ENCODE data around the gene TRIM37. TPM values are rescaled to one million over a fixed set of nuclear protein-coding genes. Genes with fewer than 3 reads are reported as not detected.

Gene TRIM37
- polyA plus RNA-seq, 1 donor (not counting 4 experiments of a cell fraction or from before 2014, with no cell fraction given), result 26.4 TPM

DNA sequence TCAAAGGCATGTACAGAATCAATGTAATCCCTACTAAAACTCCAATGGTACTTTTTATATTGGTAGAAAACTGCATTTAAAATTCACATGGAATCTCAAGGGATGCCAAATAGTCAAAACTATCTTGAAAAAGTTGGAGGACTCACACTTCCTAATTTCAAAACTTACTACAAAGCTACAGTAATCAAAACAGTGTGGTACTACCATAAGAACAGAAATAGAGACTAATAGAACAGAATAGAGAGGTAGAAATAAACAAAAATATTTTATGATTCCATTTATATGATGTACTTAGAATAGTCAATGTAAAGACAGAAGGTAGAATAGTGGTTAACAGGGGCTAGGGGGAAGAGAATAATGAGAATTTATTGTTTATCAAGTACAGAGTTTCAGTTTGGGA is 8.8 kb downstream of the TRIM37 start:
- no peaks in the 10 kb centered on the region for H3K36me3 ChIP-seq (ENCODE audit: control insufficient read depth in 2 of 2, extremely low read depth in 1 of 2, insufficient read depth in 2 of 2, low read length in 2 of 2)
- H3K4me1 ChIP-seq (ENCODE audit: control insufficient read depth, extremely low read depth, insufficient read depth, low read length), result peaks cover 17% of the 10 kb centered on the region
- no peak for DNase-seq (ENCODE audit: low read depth, low spot score)
- no peak for FAIRE-seq
- no peaks in the 10 kb centered on the region for H3K9me3 ChIP-seq (ENCODE audit: control insufficient read depth, low read depth, low read length)
- H3K27ac ChIP-seq (ENCODE audit: control insufficient read depth, insufficient read depth, low read length), result no peak overlapping the region
- no peak for TF ChIP-seq EZH2 (IDR thresholded peaks at IDR 0.05; ENCODE audit: low read length)
- TF ChIP-seq, protein P1, sequence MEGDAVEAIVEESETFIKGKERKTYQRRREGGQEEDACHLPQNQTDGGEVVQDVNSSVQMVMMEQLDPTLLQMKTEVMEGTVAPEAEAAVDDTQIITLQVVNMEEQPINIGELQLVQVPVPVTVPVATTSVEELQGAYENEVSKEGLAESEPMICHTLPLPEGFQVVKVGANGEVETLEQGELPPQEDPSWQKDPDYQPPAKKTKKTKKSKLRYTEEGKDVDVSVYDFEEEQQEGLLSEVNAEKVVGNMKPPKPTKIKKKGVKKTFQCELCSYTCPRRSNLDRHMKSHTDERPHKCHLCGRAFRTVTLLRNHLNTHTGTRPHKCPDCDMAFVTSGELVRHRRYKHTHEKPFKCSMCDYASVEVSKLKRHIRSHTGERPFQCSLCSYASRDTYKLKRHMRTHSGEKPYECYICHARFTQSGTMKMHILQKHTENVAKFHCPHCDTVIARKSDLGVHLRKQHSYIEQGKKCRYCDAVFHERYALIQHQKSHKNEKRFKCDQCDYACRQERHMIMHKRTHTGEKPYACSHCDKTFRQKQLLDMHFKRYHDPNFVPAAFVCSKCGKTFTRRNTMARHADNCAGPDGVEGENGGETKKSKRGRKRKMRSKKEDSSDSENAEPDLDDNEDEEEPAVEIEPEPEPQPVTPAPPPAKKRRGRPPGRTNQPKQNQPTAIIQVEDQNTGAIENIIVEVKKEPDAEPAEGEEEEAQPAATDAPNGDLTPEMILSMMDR (optimal IDR thresholded peaks at IDR 0.05 in 1 of 3, IDR thresholded peaks at IDR 0.05 in 1 of 3, conservative IDR thresholded peaks at IDR 0.05 in 1 of 3; ENCODE audit: extremely low read depth in 1 of 3, insufficient read depth in 2 of 3, low read length in 3 of 3), result no peak
- dilution Hi-C loops (cut with MboI; ENCODE audit: extremely low pct_ligation_motif_present, low sequenced_read_pairs), result no loop called here
- no peak overlapping the region for H3K4me2 ChIP-seq (ENCODE audit: control insufficient read depth, extremely low read depth, insufficient read depth, low read depth, low read length)
- H3K9ac ChIP-seq (ENCODE audit: control insufficient read depth, extremely low read depth, insufficient read depth, low read length), result no peak overlapping the region
- no peaks in the 10 kb centered on the region for H3K27me3 ChIP-seq (ENCODE audit: control insufficient read depth, extremely low read depth, insufficient read depth, low read length)
- peaks cover 57% of the 10 kb centered on the region for H3K79me2 ChIP-seq (ENCODE audit: control insufficient read depth, insufficient read depth, low read length)
- no peaks in the 10 kb centered on the region for H4K20me1 ChIP-seq (ENCODE audit: control insufficient read depth, extremely low read depth, insufficient read depth, low read length)
- no peak overlapping the region for H2AFZ ChIP-seq (ENCODE audit: control insufficient read depth, low read length)
- H3K4me3 ChIP-seq (ENCODE audit: control insufficient read depth in 2 of 3, extremely low read depth in 1 of 3, insufficient read depth in 2 of 3, low read depth in 1 of 3, low read length in 3 of 3), result no peak overlapping the region
- no peaks in the 10 kb centered on the region for H3K9me1 ChIP-seq (ENCODE audit: control insufficient read depth, extremely low read depth, insufficient read depth, low read length)

GRCh38 chr17:59094861-59095530 is 11.7 kb downstream of the TRIM37 start:
- Histone ChIP-seq H3K9me3 (ENCODE audit: control insufficient read depth, low read depth, low read length) (no peaks in the 10 kb centered on the region), H3K9me1 (ENCODE audit: control insufficient read depth, extremely low read depth, insufficient read depth, low read length) (no peaks in the 10 kb centered on the region), H3K9ac (ENCODE audit: control insufficient read depth, extremely low read depth, insufficient read depth, low read length) (no peak overlapping the region), H3K4me2 (ENCODE audit: control insufficient read depth, extremely low read depth, insufficient read depth, low read depth, low read length) (peak overlapping the region; percentile 55), H3K27ac (ENCODE audit: control insufficient read depth, insufficient read depth, low read length) (peak overlapping the region; percentile 66), H3K4me1 (ENCODE audit: control insufficient read depth, extremely low read depth, insufficient read depth, low read length) (peaks cover 19% of the 10 kb centered on the region), H3K36me3 (ENCODE audit: control insufficient read depth in 2 of 2, extremely low read depth in 1 of 2, insufficient read depth in 2 of 2, low read length in 2 of 2) (no peaks in the 10 kb centered on the region), H3K4me3 (ENCODE audit: control insufficient read depth in 2 of 3, extremely low read depth in 1 of 3, insufficient read depth in 2 of 3, low read depth in 1 of 3, low read length in 3 of 3) (no peak overlapping the region), H3K79me2 (ENCODE audit: control insufficient read depth, insufficient read depth, low read length) (peaks cover 48% of the 10 kb centered on the region), H4K20me1 (ENCODE audit: control insufficient read depth, extremely low read depth, insufficient read depth, low read length) (no peaks in the 10 kb centered on the region), H3K27me3 (ENCODE audit: control insufficient read depth, extremely low read depth, insufficient read depth, low read length) (no peaks in the 10 kb centered on the region), H2AFZ (ENCODE audit: control insufficient read depth, low read length) (no peak overlapping the region)
- no peak for DNase-seq (ENCODE audit: low read depth, low spot score)
- no peak for TF ChIP-seq EZH2 (IDR thresholded peaks at IDR 0.05; ENCODE audit: low read length)
- TF ChIP-seq, protein P1 (optimal IDR thresholded peaks at IDR 0.05 in 1 of 3, IDR thresholded peaks at IDR 0.05 in 1 of 3, conservative IDR thresholded peaks at IDR 0.05 in 1 of 3; ENCODE audit: extremely low read depth in 1 of 3, insufficient read depth in 2 of 3, low read length in 3 of 3), result no peak
- no peak for FAIRE-seq
- dilution Hi-C loops (cut with MboI; ENCODE audit: extremely low pct_ligation_motif_present, low sequenced_read_pairs), result no loop called here

All from keratinocyte (primary cell).